Uterus (tissue), 4 donors: ENCODE results near the gene ANKRD39. TPM values are rescaled to one million over a fixed set of nuclear protein-coding genes. Genes with fewer than 3 reads are reported as not detected.

Source experiments
- DNase-seq, 2 donors: peaks; one replicate each; pipeline ENCODE4 v3.0.0-alpha.2; 2019 to 2020
- H3K27ac ChIP-seq, 2 donors: fragments of 200-600 bp; sonication (generic); 1 replicate in 1 of 2; 2 replicates in 1 of 2; pipeline ENCODE4 v1.5.1; 2016 to 2018
- H3K27me3 ChIP-seq, 2 donors: fragments of 200-600 bp; sonication (generic); one replicate each; pipeline ENCODE4 v1.5.1; 2018 to 2019; ENCODE audit warnings: control low read depth in 1 of 2
- H3K36me3 ChIP-seq, 2 donors: fragments of 200-600 bp; sonication (generic); one replicate each; pipeline ENCODE4 v1.5.1; 2019; ENCODE audit warnings: control low read depth in 1 of 2
- H3K4me1 ChIP-seq, 2 donors: fragments of 200-600 bp; sonication (generic); one replicate each; pipeline ENCODE4 v1.5.1; 2018 to 2019; ENCODE audit warnings: control low read depth in 1 of 2
- H3K4me3 ChIP-seq, 2 donors: fragments of 200-600 bp; sonication (generic); 1 replicate in 1 of 2; 2 replicates in 1 of 2; pipeline ENCODE4 v1.5.1; 2018 to 2019; ENCODE audit warnings: mild to moderate bottlenecking in 1 of 2
- H3K9me3 ChIP-seq, 2 donors: fragments of 200-600 bp; sonication (generic); one replicate each; pipeline ENCODE4 v1.5.1; 2019; ENCODE audit warnings: control low read depth in 1 of 2
- POLR2A ChIP-seq, 2 donors: fragments of 450-650 bp; IDR thresholded peaks; one replicate each; pipeline ENCODE4 v1.6.1; 2016; ENCODE audit warnings: antibody characterized with exemption in 2 of 2, mild to moderate bottlenecking in 1 of 2, moderate library complexity in 1 of 2
- intact Hi-C: fragments of 100-400 bp; cut with DNase I; formaldehyde crosslinking; loops from one replicate; pipeline ENCODE4 v1.15.1; 2023; ENCODE audit warnings: low total_unique reads
- total RNA-seq, 4 donors: library from RNA; depleted of rRNA in 3 of 4; stranded (reverse); fragments of >200 nt in 3 of 4; gene quantifications; one replicate each; pipeline versions ENCODE4 v1.1.0 to v1.2.4, GENCODE V29; 2014 to 2023
- TF ChIP-seq, protein P1 (sequence below), 4 experiments: fragments of 200-600 bp in 2 of 4; fragments of 450-650 bp in 2 of 4; sonication (generic) in 2 of 4; IDR thresholded peaks; one replicate each; pipeline ENCODE4 v1.5.1; 2016 to 2019; ENCODE audit warnings: antibody characterized with exemption in 4 of 4, mild to moderate bottlenecking in 2 of 4, moderate library complexity in 1 of 4
- donor health status: DM: yes; HTN: yes; CAD: no.

ANKRD39 gene
- total RNA-seq, 4 donors from 2014 or later: 4.7 to 162 (median 16.9) TPM

DNA sequence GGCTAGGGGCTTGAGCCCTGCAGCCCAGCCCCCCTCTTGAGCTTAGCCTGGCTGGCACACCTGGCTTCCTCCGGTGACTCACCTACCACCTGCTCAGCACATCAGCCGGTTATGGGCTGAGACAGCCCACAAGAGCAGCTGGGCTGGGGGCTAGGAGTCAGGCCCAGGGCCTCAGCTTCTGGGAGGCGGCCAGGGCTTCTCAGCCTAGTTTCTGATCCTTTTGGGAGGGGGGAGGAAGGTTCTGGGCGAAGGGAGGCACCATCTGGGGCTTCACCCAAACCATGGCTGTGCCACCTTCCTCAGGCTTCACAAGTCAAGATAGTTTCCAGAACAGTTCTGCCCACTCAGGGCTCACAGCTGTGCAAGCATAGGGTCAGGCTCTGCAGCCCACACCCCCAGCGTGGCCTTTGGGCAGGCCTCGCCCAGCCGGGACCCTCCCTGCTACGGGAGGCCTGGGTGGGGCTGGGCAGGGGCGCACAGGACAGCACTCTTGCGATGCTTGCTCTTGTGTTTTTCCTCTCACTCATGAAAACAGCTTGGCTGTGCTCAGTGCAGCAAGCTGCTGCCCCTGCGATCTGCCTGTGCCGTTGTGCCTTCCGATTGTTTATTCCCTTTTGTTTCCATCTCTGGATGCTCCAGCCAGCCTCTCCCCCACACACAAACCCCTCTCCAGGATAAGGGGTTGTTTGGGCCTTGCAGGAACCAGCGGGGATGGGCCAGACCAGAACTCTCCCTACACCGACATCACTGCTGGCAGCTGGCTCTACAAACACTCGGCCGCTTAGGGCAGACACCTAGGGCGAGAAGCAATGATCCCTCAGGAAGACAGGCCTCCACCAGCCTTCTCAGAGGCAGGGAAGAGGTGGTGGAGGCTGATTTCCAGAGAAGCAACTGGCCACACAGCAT is 38.2 kb upstream of the ANKRD39 start:
- Histone ChIP-seq H3K27ac (peak overlapping the region; percentile 80 to 84), H3K27me3 (no peaks in the 10 kb centered on the region), H3K9me3 (no peaks in the 10 kb centered on the region), H3K36me3 (no peaks in the 10 kb centered on the region), H3K4me1 (peaks cover 0 to 20% of the 10 kb centered on the region in 2 donors), H3K4me3 (no peak overlapping the region)
- TF ChIP-seq, protein P1, sequence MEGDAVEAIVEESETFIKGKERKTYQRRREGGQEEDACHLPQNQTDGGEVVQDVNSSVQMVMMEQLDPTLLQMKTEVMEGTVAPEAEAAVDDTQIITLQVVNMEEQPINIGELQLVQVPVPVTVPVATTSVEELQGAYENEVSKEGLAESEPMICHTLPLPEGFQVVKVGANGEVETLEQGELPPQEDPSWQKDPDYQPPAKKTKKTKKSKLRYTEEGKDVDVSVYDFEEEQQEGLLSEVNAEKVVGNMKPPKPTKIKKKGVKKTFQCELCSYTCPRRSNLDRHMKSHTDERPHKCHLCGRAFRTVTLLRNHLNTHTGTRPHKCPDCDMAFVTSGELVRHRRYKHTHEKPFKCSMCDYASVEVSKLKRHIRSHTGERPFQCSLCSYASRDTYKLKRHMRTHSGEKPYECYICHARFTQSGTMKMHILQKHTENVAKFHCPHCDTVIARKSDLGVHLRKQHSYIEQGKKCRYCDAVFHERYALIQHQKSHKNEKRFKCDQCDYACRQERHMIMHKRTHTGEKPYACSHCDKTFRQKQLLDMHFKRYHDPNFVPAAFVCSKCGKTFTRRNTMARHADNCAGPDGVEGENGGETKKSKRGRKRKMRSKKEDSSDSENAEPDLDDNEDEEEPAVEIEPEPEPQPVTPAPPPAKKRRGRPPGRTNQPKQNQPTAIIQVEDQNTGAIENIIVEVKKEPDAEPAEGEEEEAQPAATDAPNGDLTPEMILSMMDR (IDR thresholded peaks at IDR 0.05): no peak
- TF ChIP-seq POLR2A (IDR thresholded peaks at IDR 0.05): no peak
- DNase-seq: no peak
- intact Hi-C loops: no loop called here

DNA sequence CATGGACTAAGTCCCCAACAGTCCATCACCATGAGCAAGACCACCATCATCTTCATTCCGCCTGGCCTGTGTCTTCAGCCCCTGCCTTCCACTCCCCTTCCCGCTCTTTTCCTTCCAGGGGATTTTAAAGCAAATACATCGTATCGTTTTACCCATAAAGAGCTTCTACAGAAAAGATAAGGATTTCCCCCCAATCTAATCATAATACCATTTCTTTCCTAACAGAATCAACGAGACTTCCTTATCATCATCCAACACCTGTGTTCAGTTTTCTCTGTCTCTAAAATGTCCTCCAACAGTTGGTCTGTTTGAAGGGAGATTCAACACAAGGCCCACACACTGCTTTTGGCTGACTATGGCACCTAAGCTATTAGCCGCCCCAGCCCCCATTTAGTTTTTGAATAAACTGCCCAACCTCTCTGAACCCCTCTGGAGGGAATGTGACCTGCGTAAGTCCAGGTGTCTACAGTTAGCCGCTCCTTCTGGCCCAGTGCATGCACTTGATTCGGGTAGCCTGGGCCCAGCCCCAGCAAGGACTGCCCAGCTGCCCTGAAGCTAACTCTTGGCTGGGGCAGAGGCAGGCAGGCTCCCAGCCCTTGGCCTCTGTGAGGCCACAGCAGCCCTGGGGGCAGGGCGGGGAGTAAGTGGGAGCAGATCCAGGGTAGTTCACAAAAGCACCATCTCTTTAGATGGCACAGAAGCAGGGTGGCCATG is 37.4 kb upstream of the ANKRD39 start:
- TF ChIP-seq, protein P1 (IDR thresholded peaks at IDR 0.05): no peak
- no peak for TF ChIP-seq POLR2A (IDR thresholded peaks at IDR 0.05)
- Histone ChIP-seq H3K4me3 (no peak overlapping the region), H3K36me3 (no peaks in the 10 kb centered on the region), H3K27me3 (no peaks in the 10 kb centered on the region), H3K9me3 (no peaks in the 10 kb centered on the region), H3K4me1 (peaks cover 0 to 20% of the 10 kb centered on the region in 2 donors), H3K27ac (peak overlapping the region; percentile 80 to 84)
- DNase-seq: no peak
- intact Hi-C loops: no loop called here

DNA sequence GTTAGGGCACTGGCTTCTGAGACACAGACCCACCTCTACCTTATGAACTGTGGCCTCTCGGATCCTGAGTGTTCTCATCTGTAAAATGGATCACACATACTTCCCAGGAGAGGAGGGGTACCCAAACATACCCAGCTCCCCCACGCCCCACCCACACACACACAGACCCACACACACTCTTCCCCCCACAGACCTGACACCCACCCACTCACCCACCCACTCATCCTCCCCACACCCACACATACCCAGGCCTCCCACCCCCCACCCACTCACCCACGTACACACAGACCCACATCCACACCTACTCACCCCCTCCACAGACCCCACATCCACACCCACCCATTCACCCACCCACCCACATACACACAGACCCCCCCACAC is 36.3 kb upstream of the ANKRD39 start:
- Histone ChIP-seq H3K27me3 (no peaks in the 10 kb centered on the region), H3K9me3 (no peaks in the 10 kb centered on the region), H3K4me1 (peaks cover 0 to 20% of the 10 kb centered on the region in 2 donors), H3K4me3 (no peak overlapping the region), H3K27ac (peak overlapping the region in 1 of 2 donors; percentile 41), H3K36me3 (no peaks in the 10 kb centered on the region)
- TF ChIP-seq, protein P1 (IDR thresholded peaks at IDR 0.05): no peak
- TF ChIP-seq POLR2A (IDR thresholded peaks at IDR 0.05): no peak
- DNase-seq: no peak
- intact Hi-C loops: no loop called here

DNA sequence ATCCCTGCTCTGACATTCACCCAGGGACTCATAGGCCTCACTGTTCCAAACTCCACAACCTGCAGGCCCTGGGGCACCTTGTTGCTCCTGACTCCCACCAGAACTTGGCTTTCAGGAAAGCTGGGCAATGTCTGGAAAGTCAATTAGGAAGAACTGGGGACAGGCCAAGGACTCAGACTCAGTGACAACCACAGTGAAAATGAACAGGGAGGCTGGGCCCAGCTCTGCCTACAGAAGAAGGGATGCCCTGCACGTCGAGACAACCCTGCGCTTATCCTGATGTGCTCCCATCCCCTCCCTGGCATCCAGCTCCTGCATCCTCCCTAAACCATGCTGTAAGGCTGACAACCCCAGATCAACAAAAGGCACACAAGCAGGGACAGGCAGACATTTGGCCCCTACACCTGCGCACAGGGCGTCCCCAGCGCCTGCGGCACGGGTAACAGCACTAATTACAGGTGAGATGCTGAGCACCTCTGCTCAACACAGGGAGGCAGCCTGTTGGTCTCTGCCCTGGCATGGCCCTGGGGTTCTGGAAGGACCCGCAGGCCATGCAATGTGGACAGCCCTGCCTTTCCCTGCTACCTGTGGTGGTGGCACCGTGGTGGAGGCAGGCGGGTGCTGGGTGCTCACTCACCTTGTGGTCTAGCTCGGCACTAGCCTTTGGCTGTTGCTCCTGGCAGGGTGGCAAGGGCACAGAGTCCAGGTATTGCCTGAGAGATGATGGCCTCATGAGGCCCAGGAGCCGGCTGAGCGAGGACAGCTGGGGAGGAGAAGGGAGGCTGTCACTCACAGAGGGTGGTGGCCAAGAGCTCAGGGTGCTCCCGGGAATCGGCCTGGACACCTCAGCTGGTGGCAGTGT is 35.7 kb upstream of the ANKRD39 start:
- no peak for DNase-seq
- no peak overlapping the region for H3K4me3 ChIP-seq
- no peaks in the 10 kb centered on the region for H3K36me3 ChIP-seq
- peak overlapping the region in 1 of 2 donors; percentile 41 for H3K27ac ChIP-seq
- no peak for TF ChIP-seq POLR2A (IDR thresholded peaks at IDR 0.05)
- TF ChIP-seq, protein P1 (IDR thresholded peaks at IDR 0.05): no peak
- H3K9me3 ChIP-seq: no peaks in the 10 kb centered on the region
- no peaks in the 10 kb centered on the region for H3K27me3 ChIP-seq
- intact Hi-C loops: no loop called here
- peaks cover 0 to 20% of the 10 kb centered on the region in 2 donors for H3K4me1 ChIP-seq
